Islet of Langerhans (tissue), 1 donor: ENCODE results near the gene NOX3.

Experiments used
- FAIRE-seq: peaks from one replicate; lab custom pipeline; 2011; peaks lifted over from hg19 to GRCh38; lab: Jason Lieb, UNC

NOX3 gene

GRCh38 chr6:155434096-155434495 is 21.5 kb downstream of the NOX3 start:
- FAIRE-seq: no peak

GRCh38 chr6:155432293-155432692 is 23.3 kb downstream of the NOX3 start:
- FAIRE-seq: no peak

GRCh38 chr6:155429321-155429893 is 26.2 kb downstream of the NOX3 start:
- FAIRE-seq: no peak

GRCh38 chr6:155426408-155426945 is 29.2 kb downstream of the NOX3 start:
- no peak for FAIRE-seq

- no peak for FAIRE-seq
Measured at GRCh38 chr6:155424181-155424580, 31.5 kb downstream of the NOX3 start.

- no peak for FAIRE-seq
Measured at GRCh38 chr6:155422635-155423034, 33.0 kb downstream of the NOX3 start.

- no peak for FAIRE-seq
Measured at GRCh38 chr6:155420492-155420891, 35.1 kb downstream of the NOX3 start.

- FAIRE-seq: no peak
Measured at GRCh38 chr6:155419161-155419560, 36.5 kb downstream of the NOX3 start.

GRCh38 chr6:155418017-155418761 is 37.5 kb downstream of the NOX3 start:
- FAIRE-seq: no peak

GRCh38 chr6:155417454-155417853 is 38.2 kb downstream of the NOX3 start:
- FAIRE-seq: no peak

- FAIRE-seq: no peak
Measured at GRCh38 chr6:155415953-155416352, 39.7 kb downstream of the NOX3 start.

GRCh38 chr6:155414049-155414448 is 41.6 kb downstream of the NOX3 start:
- FAIRE-seq: no peak

- FAIRE-seq: no peak
Measured at GRCh38 chr6:155412335-155412734, 43.3 kb downstream of the NOX3 start.

GRCh38 chr6:155411154-155412052 is 44.2 kb downstream of the NOX3 start:
- FAIRE-seq: no peak

- no peak for FAIRE-seq
Measured at GRCh38 chr6:155409391-155409790, 46.2 kb downstream of the NOX3 start.

- FAIRE-seq: no peak
Measured at GRCh38 chr6:155408981-155409380, 46.7 kb downstream of the NOX3 start.

GRCh38 chr6:155408231-155408630 is 47.4 kb downstream of the NOX3 start:
- FAIRE-seq: no peak

- FAIRE-seq: no peak
Measured at GRCh38 chr6:155406801-155407200, 48.8 kb downstream of the NOX3 start.

- FAIRE-seq: no peak
Measured at GRCh38 chr6:155404937-155405336, 50.7 kb downstream of the NOX3 start.

- FAIRE-seq: no peak
Measured at GRCh38 chr6:155402656-155403304, 52.9 kb downstream of the NOX3 start.

- no peak for FAIRE-seq
Measured at GRCh38 chr6:155400654-155400965, 55.0 kb downstream of the NOX3 start.
